DMS153 treated with DMSO at 0.1 percent for 48 hours (cell line): ENCODE results near the gene WDR47.

ENCODE experiments used
- DNase-seq: peaks from one replicate; lab custom pipeline; 2025; ENCODE audit not compliant: unreplicated experiment; lab: John Stamatoyannopoulos, UW

Gene WDR47

DNA sequence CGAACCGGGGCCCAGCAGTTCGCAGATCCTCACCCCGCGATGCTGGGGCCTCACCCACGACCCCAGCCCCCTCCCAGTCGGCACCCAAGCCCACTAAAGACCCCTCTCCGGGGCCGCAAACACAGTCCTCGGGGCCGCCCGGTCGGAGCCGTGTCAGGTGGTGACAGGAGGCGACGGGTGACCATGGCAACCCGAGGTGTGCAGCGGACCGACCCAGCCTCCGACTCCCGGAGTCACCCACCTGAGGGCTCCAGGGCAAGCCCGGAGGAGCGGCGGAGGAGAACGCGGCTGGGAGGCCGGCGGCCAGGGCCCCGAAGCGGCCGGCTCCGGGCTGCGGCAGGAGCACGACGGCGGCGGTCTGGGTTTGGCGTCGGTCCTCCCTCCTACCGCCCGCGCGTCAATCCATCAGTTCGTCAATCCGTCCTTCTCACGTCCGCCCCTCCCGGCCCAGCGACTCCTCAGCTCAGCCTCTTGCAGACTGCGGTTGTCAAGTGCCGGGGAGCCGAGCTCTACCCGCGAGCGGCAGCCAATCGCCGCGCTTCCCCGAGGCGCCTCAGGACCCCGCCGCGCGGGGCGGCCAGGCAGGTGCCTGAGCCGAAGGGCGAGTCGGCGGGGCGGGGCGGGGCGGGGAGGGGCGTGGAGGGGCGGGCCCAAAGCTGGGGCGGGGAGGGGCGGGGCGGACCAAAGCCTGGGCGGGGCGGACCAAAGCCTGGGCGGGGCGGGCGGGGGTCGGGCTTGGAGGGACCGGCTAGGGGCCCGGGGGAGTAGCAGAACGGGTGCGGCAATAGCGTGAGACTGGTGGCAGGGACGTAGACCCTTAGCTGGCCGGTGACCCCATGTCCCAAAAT, at the start of gene WDR47:
Gene WDR47 (minus strand): TSS at position 482 of the 848 bp plus-strand sequence. CDS start 18,590 bp downstream, outside the sequence.
- peak; percentile 69 for DNase-seq

DNA sequence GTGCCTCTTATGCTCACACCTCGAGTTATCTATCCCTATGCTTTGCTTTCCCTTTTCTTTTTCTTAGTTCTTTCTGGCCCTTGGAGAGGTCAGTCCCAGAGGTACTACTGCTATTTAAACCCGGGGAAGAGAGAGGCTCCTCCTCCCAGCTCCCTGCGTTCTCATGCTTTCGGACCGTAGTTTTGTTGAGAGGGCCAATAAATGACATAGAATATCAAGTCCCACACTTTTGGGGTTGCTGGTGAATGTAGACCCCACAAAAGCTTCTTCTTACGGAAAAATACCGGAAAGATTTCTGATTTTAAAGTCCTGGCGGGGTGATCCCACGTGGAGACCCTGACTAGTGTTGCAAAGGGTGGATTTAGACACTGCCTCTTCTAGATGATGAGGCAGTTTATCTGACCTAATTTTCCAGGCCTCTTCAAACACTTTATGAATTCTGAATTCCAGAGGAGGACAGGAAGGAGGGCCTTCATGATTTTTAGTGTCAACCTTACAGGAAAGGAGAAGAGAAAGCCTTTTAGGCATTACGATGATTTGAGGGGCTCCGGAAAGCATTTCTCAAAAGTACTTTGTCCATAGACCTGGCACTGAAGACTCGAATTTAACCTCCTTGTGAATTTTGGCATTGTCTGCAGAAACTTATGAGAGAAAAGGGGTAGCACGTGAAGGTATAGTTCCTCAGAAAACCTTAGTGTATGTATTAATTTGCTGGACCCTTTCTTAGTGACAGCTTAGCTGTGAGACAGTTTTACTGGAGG, 49.4 kb upstream of the WDR47 start:
- DNase-seq: peak; percentile 28

DNA sequence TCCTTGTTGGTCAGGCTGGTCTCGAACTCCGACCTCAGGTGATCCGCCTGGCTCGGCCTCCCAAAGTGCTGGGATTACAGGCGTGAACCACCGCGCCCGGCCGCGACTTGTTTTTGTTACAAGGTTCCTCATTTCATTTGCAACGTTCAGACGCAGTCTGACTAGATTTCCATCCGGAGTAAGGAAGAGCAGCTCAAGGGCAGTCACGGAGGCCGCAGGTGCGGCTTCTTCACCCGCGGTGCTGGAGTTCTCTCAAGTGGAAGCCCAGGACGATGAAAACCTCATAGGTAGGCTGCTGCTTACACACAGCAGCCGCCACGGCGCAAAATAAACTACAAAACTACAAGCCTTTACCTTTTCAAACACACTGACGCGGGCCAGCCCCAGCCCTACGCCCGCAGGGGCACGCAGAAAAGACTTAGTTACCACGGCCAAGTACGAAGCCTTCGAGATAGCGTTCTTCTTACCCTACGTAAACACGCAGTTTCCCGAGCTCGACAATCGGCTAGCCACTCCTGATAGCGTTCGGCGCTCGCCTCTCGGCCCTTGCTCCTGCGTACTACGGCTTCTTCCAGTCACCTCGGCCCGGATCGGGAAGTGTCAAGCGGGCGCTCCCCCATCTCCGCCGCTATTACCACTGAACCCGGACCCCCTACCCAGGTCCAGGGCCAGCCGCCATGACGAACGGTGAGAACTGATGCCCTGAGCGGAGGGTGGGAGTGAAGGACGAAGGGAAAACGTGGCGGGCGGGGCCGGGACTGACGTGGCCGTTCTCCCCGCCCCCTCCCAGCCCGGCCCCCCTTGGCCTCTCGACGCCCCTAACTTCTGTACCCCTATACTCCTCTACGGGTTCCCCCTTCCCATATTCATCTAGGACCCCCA, 48.5 kb upstream of the WDR47 start, which contains the start of gene TMEM167B:
Gene TMEM167B (plus strand): TSS at position 569 of the 882 bp plus-strand sequence. CDS start 109 bp downstream, at position 678.
- peak; percentile 59 for DNase-seq

DNA sequence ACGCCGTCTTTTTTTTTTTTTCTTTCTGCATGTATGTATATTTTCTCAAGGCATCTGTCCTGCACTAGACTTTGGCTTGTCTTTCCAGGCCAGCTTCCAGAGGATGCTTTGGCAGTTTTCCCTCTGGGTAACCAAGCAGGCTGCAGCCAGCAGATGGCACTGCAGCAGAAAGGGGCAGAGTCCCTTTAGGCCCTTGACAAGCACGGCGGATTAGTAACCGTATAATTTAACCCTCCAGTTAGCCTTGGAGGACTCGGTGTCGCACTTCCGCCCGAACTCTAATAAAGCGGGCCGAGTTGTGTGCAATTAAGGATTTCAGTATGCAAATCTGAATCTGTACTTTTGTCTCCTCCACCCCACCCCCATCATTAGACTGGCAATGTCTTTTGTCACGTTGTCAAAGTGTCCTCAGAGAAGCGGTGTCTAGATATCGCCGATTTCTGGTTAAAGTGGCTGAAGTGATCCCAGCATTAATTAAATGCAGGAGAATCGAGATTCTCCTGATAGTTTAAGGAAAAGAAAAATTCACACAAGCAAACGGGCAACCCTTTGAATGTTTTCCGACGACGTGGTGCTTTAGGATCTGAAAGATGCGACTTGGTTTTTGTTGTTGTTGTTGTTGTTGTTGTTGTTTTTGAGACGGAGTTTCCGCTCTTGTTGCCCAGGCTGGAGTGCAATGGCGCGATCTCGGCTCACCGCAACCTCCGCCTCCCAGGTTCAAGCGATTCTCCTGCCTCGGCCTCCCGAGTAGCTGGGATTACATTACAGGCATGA, 47.5 kb upstream of the WDR47 start:
- DNase-seq: peak; percentile 81

DNA sequence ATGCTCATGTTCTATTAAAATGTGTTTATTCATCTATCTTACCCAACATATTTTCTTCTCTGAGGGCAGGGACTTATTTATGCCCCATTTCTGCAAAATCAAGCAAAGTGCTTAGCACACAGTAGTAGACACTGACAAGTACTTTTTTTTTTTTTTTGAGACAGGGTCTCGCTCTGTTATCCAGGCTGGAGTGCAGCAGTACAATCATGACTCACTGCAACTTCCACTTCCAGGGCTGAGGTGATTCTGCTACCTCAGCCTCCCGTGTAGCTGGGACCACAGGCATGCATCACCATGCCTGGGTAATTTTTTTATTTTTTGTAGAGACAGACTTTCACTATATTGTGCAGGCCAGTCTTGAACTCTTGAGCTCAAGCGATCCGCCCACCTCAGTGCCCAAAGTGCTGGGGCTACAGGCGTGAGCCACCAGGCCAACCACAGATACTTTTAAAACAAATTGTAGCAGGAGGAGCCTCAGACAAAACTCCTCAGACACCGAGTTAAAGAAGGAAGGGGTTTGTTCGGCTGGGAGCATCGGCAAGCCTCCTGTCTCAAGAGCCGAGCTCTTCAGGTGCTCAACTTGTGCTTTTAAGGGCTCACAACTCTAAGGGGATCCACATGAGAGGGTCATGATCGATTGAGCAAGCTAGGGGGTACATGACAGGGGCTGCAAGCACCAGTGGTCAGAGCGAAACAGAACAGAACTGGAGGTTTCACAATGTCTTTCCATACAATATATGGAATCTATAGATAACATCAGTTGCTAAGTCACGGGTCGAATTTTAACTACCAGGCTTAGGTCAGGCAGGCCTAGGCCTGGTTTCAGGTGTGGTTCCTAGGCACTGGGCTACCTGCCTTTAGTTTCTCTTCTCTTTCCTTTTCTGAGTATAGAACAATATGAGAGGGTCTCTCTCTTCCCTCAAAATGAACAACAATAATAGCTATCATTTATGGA, 42.9 kb upstream of the WDR47 start:
- no peak for DNase-seq

DNA sequence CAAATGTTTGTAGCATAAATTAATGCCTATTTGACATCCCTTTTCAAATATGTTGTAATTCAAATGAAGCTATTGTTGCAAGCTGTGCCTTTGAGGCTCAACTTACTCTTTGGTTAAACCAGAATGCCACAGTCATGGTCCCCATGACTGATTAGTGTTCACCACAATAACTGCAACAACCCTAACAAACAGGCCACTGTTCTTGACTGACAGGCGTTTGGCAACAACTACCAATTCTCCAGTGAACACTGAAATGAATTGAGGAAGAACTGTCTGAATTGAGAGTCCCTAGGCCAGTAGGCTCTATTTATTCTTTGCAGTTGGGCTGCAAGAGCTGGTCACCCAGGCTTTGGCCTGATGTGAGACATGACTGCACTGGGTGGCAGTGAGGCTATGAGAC, 42.0 kb upstream of the WDR47 start:
- no peak for DNase-seq

DNA sequence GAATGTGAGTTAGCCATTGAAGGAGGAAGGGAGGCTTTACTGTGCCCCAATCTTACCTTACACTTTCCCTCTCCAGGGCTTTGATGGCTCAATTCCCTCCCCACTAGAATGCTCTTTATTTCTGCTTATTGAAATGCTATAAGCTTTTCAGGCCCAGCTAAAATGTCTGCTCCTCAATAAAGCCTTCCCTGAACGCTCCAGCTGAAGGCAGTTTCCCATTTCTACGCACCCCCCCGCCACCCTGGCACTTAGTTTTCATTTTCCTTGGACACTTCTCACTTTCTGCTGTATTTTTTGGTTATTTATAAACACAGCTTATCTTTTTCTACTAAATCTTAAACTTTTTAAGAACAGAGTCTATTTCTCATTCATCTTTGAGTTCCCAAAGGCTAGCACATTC, 41.6 kb upstream of the WDR47 start:
- DNase-seq: no peak

DNA sequence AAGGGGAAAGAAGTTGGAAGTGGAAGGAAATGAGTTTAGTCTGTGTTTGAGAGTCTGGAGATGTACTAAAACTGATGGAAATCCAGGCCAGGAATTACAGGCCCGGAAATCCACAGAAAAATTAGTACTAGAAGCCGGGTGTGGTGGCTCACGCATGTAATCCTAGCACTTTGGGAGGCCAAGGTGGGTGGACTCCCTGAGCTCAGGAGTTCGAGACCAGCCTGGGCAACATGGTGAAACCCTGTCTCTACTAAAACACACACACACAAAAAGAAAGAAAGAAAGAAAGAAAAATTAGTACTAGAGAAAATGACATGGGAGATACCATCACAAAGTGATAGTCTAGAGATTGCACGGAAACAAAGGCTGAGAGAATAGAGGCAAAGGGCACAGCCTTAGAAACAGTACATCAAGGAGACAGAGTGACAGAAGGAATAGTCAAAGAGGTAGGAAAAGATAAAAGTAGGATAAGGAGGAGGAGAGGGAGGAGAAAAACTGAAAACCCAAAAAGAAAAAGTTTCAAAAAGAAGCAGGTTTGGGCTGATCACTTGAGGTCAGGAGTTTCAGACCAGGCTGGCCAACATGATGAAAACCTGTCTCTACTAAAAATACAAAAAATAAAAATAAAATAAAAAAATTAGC, 38.7 kb upstream of the WDR47 start:
- no peak for DNase-seq

DNA sequence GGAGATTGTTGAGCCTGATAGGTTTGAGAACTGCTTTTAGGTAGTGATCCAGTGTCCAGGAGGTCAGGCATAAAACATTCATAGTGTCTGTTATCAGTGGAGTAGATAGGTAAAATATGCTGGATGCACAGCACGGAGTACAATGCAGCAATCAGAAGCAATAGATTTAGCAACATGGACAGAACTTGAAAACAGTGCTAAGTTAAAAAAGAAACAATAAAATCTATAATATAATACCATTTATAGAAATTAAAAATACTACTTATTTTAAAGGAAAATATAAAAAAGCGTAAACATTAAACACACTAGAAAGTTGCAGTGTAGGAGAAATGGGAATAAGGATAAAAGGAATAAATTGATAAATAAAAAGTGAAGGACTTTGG, 37.3 kb upstream of the WDR47 start:
- DNase-seq: no peak

DNA sequence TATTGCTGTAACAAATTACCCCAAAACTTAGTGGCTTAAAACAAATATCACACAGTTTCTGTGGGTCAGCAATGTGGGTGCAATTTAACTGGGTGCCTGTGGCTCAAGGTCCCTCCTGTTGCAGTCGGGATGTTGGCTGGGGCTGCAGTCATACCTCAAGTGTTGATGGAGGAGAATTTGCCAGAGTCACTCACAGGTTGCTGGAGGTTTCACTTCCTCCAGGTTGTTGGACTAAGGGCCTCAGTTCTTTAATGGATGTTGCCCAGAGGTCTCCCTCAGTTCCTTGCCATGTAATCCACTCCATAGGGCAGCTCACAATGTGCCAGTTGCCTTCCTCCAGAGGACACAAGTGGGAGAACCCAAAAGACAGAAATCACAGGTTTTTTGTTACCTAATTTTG, 36.4 kb upstream of the WDR47 start:
- no peak for DNase-seq

DNA sequence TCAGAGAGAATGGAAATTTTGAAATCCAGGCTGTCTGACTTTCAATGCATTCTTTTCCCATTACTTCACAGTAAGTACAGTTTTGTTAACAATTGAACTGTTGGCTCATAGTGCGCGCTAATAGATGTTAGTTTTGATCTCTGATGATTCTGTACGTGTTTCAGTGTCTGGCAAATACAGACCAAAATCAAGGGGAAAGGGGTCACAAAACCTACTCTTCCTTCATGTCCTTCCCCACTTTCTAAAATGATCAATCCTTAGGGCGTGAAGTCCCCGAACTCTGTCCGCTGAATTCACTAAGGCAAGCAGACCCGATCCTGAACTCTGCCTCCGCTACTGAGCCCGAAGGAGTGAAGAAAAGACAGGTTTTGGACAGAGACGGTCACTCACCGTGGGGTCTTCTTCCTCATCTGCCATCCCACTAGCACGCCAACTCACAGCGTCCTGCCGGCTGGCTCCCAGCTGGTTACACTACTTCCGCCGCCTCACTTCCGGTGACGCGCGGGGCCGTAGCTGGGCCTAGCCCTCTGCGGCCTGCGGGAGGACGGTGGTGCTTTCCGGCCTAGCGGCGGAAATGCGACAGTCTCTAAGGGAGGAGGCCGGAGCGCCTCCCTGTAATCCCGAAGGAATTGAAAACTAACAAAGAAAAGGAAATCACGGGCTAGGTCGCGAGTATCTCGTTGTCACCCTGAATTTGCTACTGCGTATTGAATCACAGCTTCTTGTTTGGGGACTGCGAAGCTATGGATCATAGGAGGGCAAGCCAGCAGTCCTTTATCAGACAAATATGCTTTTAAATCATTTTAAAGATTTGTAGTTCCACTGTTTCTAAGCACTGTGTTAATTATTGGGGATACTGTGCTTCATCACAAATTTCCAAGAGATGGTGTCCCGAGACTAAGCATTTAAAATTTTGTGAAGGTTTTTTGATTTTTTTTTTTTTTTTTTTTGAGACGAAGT, 33.9 kb upstream of the WDR47 start, which contains the start of gene TAF13:
Gene TAF13 (minus strand): TSS at position 473 of the 960 bp plus-strand sequence. CDS start 56 bp downstream, at position 417.
- peak; percentile 97 for DNase-seq

DNA sequence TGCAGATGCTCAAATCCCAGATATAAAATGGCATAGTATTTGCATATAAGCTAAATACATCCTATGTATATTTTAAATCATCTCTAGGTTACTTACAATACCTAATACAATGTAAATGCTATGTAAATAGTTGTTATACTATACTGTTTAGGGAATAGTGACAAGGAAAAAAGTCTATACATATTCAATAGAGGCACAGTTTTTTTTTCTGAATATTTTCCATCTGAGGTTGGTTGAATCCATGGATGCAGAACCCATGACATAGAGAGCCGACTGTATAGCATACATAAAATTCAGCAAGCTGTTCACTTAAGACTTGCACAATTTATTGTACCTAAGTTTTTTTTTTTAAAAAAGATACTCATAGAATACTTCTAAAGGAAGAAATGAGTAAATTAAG, 27.4 kb upstream of the WDR47 start:
- DNase-seq: no peak

DNA sequence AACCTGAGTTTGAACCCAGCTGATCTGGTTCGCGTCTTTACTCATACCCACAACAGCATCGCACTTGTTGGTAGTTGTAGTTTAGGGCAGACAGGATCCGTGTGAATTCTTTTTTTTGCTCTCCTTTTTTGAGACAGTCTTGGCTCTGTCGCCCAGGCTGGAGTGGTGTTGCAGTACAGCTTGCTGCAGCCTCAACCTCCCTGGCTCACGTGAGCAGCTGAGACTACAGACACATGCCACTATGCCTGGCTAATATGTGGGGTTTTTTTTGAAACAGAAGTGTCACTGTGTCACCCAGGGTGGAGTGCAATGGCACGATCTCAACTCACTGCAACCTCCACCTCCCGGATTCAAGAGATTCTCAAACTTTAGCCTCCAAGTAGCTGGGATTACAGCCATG, 26.0 kb upstream of the WDR47 start:
- no peak for DNase-seq

DNA sequence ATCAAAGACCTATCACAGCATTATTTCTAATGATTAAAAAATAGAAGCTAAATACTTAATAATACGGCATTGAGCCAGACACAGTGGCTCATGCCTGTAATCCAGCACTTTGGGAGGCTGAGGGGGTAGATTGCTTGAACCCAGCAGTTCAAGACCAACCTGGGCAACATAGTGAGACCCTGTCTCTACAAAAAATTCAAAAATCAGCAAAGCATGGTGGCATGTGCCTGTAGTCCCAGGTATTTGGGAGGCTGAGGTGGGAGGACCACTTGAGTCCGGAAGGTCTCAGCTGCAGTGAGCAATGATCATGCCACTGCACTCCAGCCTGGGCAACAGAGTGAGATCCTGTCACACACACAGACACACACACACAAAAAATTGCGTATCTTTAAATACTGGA, 23.2 kb upstream of the WDR47 start:
- no peak for DNase-seq

DNA sequence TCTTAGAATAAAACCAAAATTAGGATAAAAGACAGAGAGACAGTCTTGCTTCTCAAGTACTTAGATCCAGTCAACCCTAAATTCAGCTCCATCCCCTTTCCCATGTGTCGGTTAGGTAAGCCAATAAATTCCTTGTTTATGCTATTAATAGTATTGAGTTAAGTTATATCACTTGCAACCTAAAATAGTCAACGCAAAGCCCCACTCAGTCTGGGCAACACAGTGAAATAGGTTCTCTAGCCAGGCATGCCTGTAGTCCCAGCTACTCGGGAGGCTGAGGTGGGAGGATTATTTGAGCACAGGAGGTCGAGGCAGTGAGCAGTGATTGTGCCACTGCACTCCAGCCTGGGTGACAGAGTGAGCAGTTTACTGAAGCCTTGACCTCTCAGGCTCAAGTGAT, 19.3 kb upstream of the WDR47 start:
- no peak for DNase-seq

DNA sequence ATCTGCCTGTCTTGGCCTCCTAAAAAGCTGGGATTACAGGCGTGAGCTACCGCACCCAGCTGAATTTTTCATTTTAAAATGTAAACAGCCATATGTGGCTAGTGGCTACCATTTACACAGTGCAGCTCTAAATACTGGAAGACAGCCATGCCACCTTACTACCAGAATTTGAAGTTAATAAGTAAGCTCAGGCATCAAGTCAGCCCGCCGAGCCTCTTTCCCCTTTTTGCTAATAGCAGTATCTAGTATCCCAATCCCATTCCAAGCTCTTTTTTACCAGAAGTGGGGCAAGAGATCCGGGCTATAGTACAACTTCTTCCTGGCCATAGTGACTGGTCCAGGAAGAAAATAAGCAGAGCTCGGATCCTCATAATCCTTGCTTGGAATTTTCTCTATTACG, 18.8 kb upstream of the WDR47 start:
- DNase-seq: no peak

DNA sequence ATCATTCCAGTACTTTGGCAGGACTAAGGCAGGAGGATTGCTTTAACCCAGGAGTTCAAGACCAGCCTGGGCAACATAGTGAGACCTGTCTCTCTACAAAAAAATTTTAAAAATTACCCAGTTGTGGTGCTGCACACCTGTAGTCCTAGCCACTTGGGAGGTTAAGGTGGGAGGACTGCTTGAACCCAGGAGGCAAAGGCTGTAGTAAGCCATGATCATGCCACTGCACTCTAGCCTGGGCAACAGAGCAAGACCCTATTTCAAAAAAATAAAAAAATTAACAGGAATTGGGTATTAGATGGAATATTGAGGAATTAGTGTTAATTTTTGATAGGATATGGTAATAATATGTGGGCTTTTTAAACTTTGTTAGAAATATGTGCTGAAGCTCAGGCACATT, 17.1 kb upstream of the WDR47 start:
- no peak for DNase-seq

DNA sequence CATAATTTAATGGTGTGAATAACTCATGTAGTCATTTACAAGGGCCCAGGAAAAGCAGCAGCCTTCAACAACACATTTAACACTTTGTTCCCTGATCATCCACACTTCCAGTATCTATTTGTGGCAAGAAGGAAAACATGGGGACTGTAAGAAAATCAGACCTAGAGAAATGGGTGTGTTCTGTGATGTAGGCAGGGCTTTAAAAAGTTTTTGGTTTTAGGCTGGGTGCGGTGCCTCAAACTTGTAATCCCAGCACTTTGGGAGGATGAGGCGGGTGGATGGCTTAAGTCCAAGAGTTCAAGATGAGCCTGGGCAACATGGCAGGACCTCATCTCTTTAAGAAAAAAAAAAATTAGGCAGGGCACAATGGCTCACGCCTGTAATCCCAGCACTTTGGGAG, 14.2 kb upstream of the WDR47 start:
- no peak for DNase-seq
